ENCODE data around the gene PLIN5.

DNA sequence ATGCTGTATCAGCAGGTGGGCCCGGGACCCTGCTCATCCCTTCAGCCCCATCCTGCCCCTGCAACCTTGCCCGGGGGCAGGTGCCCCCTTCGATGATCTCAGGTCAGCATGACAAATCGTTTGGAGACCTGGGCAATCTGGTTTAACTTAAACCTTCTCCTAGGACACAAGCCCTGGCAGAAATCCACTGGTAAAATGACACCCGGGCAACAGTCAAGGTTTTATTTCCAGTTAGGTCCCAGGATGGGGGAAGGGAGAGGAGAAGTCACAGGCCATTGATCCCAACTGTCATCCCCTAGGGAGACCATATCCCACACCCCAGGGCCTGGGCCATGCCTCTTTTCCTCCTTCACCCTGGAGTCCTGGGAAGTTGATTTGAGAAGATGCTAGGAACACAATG lies 1.8 kb upstream of the PLIN5 start:
- TF ChIP-seq, protein P1, sequence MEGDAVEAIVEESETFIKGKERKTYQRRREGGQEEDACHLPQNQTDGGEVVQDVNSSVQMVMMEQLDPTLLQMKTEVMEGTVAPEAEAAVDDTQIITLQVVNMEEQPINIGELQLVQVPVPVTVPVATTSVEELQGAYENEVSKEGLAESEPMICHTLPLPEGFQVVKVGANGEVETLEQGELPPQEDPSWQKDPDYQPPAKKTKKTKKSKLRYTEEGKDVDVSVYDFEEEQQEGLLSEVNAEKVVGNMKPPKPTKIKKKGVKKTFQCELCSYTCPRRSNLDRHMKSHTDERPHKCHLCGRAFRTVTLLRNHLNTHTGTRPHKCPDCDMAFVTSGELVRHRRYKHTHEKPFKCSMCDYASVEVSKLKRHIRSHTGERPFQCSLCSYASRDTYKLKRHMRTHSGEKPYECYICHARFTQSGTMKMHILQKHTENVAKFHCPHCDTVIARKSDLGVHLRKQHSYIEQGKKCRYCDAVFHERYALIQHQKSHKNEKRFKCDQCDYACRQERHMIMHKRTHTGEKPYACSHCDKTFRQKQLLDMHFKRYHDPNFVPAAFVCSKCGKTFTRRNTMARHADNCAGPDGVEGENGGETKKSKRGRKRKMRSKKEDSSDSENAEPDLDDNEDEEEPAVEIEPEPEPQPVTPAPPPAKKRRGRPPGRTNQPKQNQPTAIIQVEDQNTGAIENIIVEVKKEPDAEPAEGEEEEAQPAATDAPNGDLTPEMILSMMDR (IDR thresholded peaks at IDR 0.05; ENCODE audit: poor library complexity) = no peak
- no peak for TF ChIP-seq EZH2 (IDR thresholded peaks at IDR 0.05; ENCODE audit: borderline replicate concordance)
- no peak for TF ChIP-seq EZH2phosphoT487 (IDR thresholded peaks at IDR 0.05; ENCODE audit: low read depth, severe bottlenecking, unreplicated experiment)
